ENCODE data around the gene UBE2E3. TPM values are rescaled to one million over a fixed set of nuclear protein-coding genes. Genes with fewer than 3 reads are reported as not detected.
"Not testable (repeated sequence)": the region's sequence is repeated elsewhere in the genome, so short reads cannot be mapped to it uniquely, and the experiment has no call there.

The UBE2E3 gene
- total and polyA plus RNA-seq, 2 experiments from 2014 or later = 151 to 211 TPM

DNA sequence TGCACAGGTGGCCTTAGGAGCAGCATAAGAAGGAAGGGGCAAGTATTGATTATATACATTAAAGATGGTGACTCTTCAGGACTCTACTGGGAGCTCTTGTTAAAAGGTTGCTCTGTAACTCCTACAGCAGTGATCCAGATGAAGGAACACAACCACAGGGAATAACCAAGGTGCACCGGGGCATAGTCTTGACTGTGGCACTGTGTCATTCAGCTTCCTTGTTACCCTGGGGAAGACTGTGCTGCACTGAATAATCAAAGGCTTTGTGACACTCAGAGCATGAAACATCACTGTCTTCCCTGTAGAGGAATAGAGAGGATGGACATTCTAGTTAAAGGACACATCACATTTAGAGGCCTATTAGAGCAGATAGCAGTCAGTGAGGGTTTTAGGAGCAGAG, 105.3 kb downstream of the UBE2E3 start:
- no peaks in the 10 kb centered on the region for H4K20me1 ChIP-seq (ENCODE audit: insufficient read depth, poor library complexity, severe bottlenecking)
- H3K36me3 ChIP-seq (replicated peaks; ENCODE audit: insufficient read depth, low read depth) = no peaks in the 10 kb centered on the region
- H3K27me3 ChIP-seq = no peaks in the 10 kb centered on the region
- H3K79me2 ChIP-seq = no peaks in the 10 kb centered on the region
- H3K4me1 ChIP-seq (ENCODE audit: insufficient read depth) = no peaks in the 10 kb centered on the region
- TF ChIP-seq EZH2 (IDR thresholded peaks at IDR 0.05; ENCODE audit: borderline replicate concordance) (no peak), EZH2phosphoT487 (IDR thresholded peaks at IDR 0.05; ENCODE audit: low read depth, severe bottlenecking, unreplicated experiment) (no peak)
- TF ChIP-seq, protein P1, sequence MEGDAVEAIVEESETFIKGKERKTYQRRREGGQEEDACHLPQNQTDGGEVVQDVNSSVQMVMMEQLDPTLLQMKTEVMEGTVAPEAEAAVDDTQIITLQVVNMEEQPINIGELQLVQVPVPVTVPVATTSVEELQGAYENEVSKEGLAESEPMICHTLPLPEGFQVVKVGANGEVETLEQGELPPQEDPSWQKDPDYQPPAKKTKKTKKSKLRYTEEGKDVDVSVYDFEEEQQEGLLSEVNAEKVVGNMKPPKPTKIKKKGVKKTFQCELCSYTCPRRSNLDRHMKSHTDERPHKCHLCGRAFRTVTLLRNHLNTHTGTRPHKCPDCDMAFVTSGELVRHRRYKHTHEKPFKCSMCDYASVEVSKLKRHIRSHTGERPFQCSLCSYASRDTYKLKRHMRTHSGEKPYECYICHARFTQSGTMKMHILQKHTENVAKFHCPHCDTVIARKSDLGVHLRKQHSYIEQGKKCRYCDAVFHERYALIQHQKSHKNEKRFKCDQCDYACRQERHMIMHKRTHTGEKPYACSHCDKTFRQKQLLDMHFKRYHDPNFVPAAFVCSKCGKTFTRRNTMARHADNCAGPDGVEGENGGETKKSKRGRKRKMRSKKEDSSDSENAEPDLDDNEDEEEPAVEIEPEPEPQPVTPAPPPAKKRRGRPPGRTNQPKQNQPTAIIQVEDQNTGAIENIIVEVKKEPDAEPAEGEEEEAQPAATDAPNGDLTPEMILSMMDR (IDR thresholded peaks at IDR 0.05; ENCODE audit: poor library complexity) = no peak
- H3K9me2 ChIP-seq (replicated peaks; ENCODE audit: insufficient read depth) = no peaks in the 10 kb centered on the region
- WGBS (ENCODE audit: low lambda C conversion rate, missing lambda C conversion rate) = 100% methylated on average over 1 of the region's 1 CpG
- H3K4me3 ChIP-seq = no peak overlapping the region
- DNase-seq (ENCODE audit: low spot score) = no peak
- no peak overlapping the region for H2AFZ ChIP-seq
- H3K4me2 ChIP-seq = no peak overlapping the region
- no peaks in the 10 kb centered on the region for H3K9me3 ChIP-seq (ENCODE audit: low read depth)
- no peak overlapping the region for H3K27ac ChIP-seq

DNA sequence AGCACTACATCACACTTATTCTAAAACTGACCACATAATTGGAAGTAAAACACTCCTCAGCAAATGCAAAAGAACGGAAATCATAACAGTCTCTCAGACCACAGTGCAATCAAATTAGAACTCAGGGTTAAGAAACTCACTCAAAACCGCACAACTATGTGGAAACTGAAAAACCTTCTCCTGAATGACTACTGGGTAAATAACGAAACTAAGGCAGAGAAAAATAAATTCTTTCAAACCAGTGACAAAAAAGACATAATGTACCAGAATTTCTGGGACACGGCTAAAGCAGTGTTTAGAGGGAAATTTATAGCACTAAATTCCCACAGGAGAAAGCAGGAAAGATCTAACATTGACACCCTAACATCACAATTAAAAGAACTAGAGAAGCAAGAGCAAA, 111.5 kb downstream of the UBE2E3 start:
- not testable (repeated sequence) for H3K36me3 ChIP-seq (replicated peaks; ENCODE audit: insufficient read depth, low read depth); H4K20me1 ChIP-seq (ENCODE audit: insufficient read depth, poor library complexity, severe bottlenecking)
- 70% methylated on average over 4 of the region's 4 CpGs for WGBS (ENCODE audit: low lambda C conversion rate, missing lambda C conversion rate)

DNA sequence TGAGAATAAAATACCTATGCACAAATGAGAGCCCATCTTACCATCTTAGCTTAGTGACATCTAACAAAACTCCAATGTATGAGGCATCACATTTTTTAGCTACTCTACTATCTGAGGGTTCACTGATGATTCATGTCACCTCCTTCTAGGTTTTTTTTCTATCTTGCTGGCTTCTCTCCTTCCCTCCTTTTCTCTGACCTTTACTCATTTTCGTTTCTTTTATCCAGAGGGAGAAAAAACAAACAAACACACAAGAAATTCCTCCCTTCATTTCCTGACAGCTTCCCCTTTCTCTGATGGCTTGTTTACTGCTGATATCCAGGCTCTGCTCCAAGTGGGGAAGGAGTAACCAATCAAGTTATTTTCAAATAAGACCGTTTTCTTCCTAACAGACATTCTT, 115.1 kb downstream of the UBE2E3 start:
- 66% methylated on average over 2 of the region's 2 CpGs for WGBS (ENCODE audit: low lambda C conversion rate, missing lambda C conversion rate)
- no peaks in the 10 kb centered on the region for H3K36me3 ChIP-seq (replicated peaks; ENCODE audit: insufficient read depth, low read depth)
- no peaks in the 10 kb centered on the region for H3K9me2 ChIP-seq (replicated peaks; ENCODE audit: insufficient read depth)
- H2AFZ ChIP-seq = no peak overlapping the region
- H4K20me1 ChIP-seq (ENCODE audit: insufficient read depth, poor library complexity, severe bottlenecking) = no peaks in the 10 kb centered on the region
- no peaks in the 10 kb centered on the region for H3K79me2 ChIP-seq
- no peak for DNase-seq (ENCODE audit: low spot score)
- no peak overlapping the region for H3K4me3 ChIP-seq
- no peak overlapping the region for H3K4me2 ChIP-seq
- no peak overlapping the region for H3K27ac ChIP-seq
- no peaks in the 10 kb centered on the region for H3K9me3 ChIP-seq (ENCODE audit: low read depth)
- TF ChIP-seq, protein P1 (IDR thresholded peaks at IDR 0.05; ENCODE audit: poor library complexity) = no peak
- TF ChIP-seq EZH2 (IDR thresholded peaks at IDR 0.05; ENCODE audit: borderline replicate concordance) (no peak), EZH2phosphoT487 (IDR thresholded peaks at IDR 0.05; ENCODE audit: low read depth, severe bottlenecking, unreplicated experiment) (no peak)
- no peaks in the 10 kb centered on the region for H3K4me1 ChIP-seq (ENCODE audit: insufficient read depth)
- no peaks in the 10 kb centered on the region for H3K27me3 ChIP-seq

More for the DNA sequence above, 111.5 kb downstream of the UBE2E3 start:
- H3K27ac ChIP-seq; H3K4me2 ChIP-seq; H3K4me1 ChIP-seq (ENCODE audit: insufficient read depth); H3K27me3 ChIP-seq; H3K79me2 ChIP-seq; H3K9me2 ChIP-seq (replicated peaks; ENCODE audit: insufficient read depth); H2AFZ ChIP-seq; DNase-seq (ENCODE audit: low spot score); H3K9me3 ChIP-seq (ENCODE audit: low read depth); H3K4me3 ChIP-seq: not testable (repeated sequence)

DNA sequence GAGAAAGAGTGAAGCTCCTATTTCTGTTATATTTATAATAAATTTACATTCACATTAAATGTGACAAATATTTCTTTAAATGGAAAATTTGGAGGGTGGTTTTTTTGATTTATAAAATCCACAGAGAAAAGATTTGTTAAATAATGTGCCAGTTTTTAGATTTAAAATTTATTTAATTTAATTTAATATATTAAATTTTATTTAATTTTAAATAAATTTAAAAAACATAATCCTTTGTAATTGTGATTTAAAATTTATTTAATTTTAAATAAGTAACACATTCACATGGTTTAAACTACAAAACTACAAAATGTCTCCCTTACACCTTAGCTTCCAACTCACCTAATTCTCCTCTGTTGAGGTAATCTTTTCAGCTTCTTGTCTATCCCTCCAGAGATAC, 123.3 kb downstream of the UBE2E3 start:
- TF ChIP-seq, protein P1 (IDR thresholded peaks at IDR 0.05; ENCODE audit: poor library complexity) = no peak
- TF ChIP-seq EZH2phosphoT487 (IDR thresholded peaks at IDR 0.05; ENCODE audit: low read depth, severe bottlenecking, unreplicated experiment) (no peak), EZH2 (IDR thresholded peaks at IDR 0.05; ENCODE audit: borderline replicate concordance) (no peak)
- Histone ChIP-seq H3K9me2 (replicated peaks; ENCODE audit: insufficient read depth) (no peaks in the 10 kb centered on the region), H3K79me2 (no peaks in the 10 kb centered on the region), H3K4me2 (no peak overlapping the region), H3K4me3 (no peak overlapping the region), H3K27me3 (no peaks in the 10 kb centered on the region), H3K36me3 (replicated peaks; ENCODE audit: insufficient read depth, low read depth) (no peaks in the 10 kb centered on the region), H2AFZ (no peak overlapping the region), H4K20me1 (ENCODE audit: insufficient read depth, poor library complexity, severe bottlenecking) (no peaks in the 10 kb centered on the region), H3K9me3 (ENCODE audit: low read depth) (no peaks in the 10 kb centered on the region), H3K27ac (no peak overlapping the region), H3K4me1 (ENCODE audit: insufficient read depth) (no peaks in the 10 kb centered on the region)
- no peak for DNase-seq (ENCODE audit: low spot score)

Measured in hepatocyte (in vitro differentiated cells).